ENCODE measurements around the gene GLRX.
"Not testable (repeated sequence)": the region's sequence is repeated elsewhere in the genome, so short reads cannot be mapped to it uniquely, and the experiment has no call there.

GLRX gene

DNA sequence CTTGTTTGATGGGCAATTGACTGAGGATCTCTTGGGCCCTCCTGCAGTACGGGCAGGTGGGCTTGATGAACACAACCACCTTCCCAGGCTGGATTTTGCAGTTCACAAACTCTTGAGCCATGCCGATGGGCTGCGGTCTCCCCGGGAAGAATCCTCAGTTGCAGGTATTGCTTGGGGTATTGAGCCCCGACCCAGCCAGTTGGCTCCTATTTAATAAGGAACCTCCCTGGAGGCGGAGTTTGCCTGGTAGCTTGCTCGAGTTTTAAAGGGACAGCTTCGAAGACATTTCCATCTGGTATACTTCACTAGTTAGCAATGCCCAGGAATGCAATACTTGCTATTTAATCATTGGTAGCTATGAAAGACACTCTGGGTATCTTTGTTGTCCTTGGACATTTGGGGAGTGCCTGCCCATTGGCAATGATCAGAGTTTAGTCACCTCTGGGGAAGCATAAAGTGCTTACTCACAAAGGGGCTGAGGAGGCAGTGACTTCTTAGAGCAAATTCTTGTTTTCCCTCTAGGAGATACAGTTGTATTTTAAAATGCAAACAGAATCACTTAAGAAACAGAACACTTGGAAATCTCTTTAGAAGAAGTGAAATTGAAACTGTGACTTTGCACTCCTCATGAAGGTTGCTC, at the start of gene GLRX:
TSS of gene GLRX (minus strand) at position 185 of the 640 bp plus-strand sequence. CDS start at position 121, 64 bp downstream.
- peak; percentile 79 for DNase-seq (ENCODE audit: low spot score)

DNA sequence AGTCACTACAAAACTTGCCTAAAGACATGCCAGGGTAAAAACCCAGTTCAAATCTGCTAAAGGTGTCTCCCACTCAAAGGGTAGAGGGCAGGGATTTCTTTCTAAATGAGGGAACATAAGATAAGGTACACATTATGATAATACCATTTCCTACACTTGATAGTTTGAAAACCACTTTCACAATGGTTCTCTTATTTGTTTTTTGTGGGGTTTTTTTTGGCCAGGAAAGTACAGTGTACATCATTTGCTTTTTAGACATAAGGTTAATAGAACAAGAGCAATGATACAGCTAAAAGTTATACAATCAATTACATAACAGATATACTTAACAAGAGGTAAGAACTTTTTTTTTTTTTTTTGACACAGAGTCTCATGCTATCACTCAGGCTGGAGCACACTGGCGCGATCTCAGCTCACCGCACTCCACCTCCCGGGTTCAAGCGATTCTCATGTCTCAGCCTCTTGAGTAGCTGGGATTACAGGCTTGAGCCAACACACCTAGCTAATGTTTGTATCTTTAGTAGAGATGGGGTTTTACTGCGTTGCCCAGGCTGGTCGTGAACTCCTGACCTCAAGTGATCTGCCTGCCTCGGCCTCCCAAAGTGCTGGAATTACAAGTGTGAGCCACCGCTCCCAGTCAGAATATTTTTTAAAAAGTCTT, 48.8 kb upstream of the GLRX start:
- no peak for DNase-seq (ENCODE audit: low spot score)

DNA sequence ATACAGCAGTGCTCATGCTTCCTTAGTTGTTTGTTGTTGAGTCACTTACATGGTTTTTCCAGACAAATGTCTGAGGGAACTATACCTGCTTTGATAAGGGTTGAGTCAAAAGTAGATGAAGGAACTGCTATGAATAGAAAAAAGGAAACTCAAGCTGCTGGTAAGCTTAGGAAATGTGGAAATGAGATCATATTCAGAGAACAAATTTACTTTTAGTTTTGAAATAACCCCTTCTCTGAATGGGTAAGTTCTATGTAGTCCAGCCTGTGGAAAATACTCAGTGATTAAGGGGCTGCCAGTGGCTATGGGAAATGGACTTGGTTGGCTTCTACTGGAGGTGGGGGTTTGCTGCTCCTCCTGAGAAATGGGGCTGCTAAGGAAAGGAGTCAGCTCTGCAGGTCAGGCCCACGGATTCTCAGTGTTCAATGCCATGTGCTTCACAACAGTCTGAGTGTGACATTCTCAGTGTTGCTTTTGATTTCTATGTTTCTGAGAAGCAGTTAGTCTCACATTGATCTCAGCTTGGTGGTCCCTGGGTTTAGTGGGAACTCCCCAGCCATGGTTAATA, 47.7 kb upstream of the GLRX start:
- no peak for DNase-seq (ENCODE audit: low spot score)

- DNase-seq (ENCODE audit: low spot score) = not testable (repeated sequence)
Observed at GRCh38 chr5:95869173-95869855, 46.8 kb upstream of the GLRX start.

GRCh38 chr5:95868136-95868535, 45.6 kb upstream of the GLRX start:
- DNase-seq (ENCODE audit: low spot score) = no peak

GRCh38 chr5:95866435-95867040, 44.0 kb upstream of the GLRX start:
- no peak for DNase-seq (ENCODE audit: low spot score)

DNA sequence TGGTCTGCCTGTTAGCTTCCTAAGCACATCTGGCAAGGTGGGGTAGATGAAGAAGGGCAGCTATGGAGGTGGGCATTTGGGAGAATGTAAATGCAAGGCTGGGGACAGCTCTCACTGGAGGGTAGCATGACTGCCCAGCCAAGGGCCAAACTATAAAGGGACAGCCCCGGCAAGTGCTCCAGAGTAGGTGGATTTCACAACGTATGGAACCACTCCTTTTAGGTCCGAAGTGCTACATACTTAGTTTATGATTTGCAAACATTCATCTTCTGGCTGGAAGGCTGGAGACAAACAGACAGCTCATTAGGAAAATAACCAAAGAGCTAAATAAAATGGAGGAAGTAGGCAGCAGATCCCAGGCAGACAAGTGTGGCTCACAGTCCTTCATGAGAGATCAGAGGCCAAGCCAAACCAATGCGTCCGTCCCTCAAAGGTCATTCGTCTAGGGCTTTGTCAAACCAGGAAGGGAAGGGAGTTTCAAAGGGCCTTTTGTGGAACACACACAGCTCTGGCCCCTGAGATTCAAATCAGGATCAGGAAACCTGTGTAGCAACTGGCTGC, 42.5 kb upstream of the GLRX start:
- no peak for DNase-seq (ENCODE audit: low spot score)

GRCh38 chr5:95864456-95864855, 41.9 kb upstream of the GLRX start:
- no peak for DNase-seq (ENCODE audit: low spot score)

GRCh38 chr5:95863383-95863757, 40.8 kb upstream of the GLRX start:
- no peak for DNase-seq (ENCODE audit: low spot score)

DNA sequence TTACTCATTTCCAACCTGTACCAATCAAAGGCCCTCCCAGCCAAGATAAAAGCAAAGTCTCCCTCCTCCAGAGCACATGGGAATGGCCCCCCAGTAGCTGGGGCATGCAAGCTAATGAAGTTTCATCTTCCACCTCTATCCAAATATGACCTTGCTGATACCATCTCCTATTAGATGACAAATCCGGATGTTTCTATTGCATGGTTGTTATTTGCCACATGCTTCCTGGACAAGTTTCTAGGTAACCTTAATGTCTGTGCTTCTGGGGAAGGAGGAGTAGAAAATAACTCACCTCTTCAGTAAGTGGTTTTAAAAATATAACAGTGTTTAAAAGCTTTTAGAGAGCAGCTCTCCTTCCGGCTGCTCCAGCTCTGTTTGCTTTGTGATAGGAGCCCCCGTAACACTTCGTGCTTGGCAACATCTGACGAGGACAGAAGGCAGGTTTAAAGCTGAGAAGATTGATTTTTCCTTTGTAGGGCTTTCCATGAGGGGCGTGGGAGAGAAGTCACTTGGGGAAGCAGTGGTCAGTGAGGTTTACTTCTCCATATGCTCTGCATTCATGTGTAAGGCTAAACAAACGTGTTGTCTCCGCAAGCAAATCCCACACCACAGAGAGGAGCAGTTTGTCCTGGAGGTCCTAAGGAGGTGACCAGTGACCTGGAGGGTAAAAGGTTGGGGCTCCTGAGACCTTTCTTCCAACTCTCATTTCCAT, 40.3 kb upstream of the GLRX start:
- DNase-seq (ENCODE audit: low spot score) = no peak

DNA sequence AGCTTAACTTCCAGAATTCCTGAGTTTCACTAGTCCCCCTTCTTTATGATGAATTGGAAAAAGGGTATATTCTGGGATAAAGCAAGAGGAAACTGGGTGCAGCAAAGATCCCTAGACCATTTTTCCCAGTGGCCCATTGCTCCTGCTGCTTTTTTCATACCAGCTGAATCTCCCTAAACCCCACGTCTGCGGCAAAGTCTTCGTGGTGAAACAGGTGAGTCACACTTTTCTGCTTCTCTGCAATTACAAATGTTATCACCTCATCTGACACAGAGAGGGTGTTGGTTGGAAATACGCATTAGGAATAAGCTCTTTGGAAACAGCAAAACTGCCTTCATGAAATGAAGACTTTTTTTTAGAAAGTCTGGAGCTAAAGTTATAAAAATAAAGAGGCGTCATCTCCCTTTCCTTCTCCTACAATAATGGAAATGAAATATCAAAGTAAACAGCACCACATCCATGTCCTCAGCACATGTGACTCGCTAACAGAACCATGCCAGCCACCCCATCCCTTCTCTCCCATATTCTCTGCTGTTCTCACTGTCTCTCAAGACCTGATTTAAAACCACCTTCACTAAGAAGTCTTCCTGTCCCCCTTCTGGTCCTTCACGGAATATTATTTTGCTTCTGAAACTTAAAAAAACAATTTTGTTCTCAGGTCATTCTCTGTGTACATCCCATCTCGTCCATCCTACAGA, 39.5 kb upstream of the GLRX start:
- no peak for DNase-seq (ENCODE audit: low spot score)

- no peak for DNase-seq (ENCODE audit: low spot score)
Observed at GRCh38 chr5:95861221-95861863, 38.8 kb upstream of the GLRX start.

GRCh38 chr5:95859661-95860060, 37.1 kb upstream of the GLRX start:
- DNase-seq (ENCODE audit: low spot score) = no peak

- DNase-seq (ENCODE audit: low spot score) = peak; percentile 97
Observed at GRCh38 chr5:95858661-95859595, 36.4 kb upstream of the GLRX start.

GRCh38 chr5:95858023-95858461, 35.5 kb upstream of the GLRX start:
- DNase-seq (ENCODE audit: low spot score) = no peak

- no peak for DNase-seq (ENCODE audit: low spot score)
Observed at GRCh38 chr5:95857185-95857945, 34.8 kb upstream of the GLRX start.

GRCh38 chr5:95856501-95856981, 34.0 kb upstream of the GLRX start:
- no peak for DNase-seq (ENCODE audit: low spot score)

GRCh38 chr5:95853490-95853889, 31.0 kb upstream of the GLRX start:
- DNase-seq (ENCODE audit: low spot score) = no peak

Data from iPS-NIHi11 (cell line).